ENCODE results near the gene TMEM181. TPM values are rescaled to one million over a fixed set of nuclear protein-coding genes. Genes with fewer than 3 reads are reported as not detected.

TMEM181 gene
- total RNA-seq, 1 donor from 2014 or later = 42.2 TPM

- TF ChIP-seq CTCF (IDR thresholded peaks at IDR 0.05) = no peak
- Mint-ChIP-seq H3K4me3 (ENCODE audit: unreplicated experiment) (no peak overlapping the region), H3K27me3 (ENCODE audit: low read depth) (peaks cover 3% of the 10 kb centered on the region), H3K27ac (ENCODE audit: unreplicated experiment) (no peak overlapping the region), H3K4me1 (ENCODE audit: low read depth) (peaks cover 5% of the 10 kb centered on the region), H3K36me3 (ENCODE audit: low read depth) (peaks cover 13% of the 10 kb centered on the region), H3K9me3 (ENCODE audit: low read depth) (peaks cover 25% of the 10 kb centered on the region)
- no peak for DNase-seq (ENCODE audit: low spot score)
Observed at GRCh38 chr6:158531566-158531965, 28.3 kb upstream of the TMEM181 start.

GRCh38 chr6:158531970-158532369 lies 27.9 kb upstream of the TMEM181 start:
- DNase-seq (ENCODE audit: low spot score) = no peak
- Mint-ChIP-seq H3K36me3 (ENCODE audit: low read depth) (peaks cover 9% of the 10 kb centered on the region), H3K4me3 (ENCODE audit: unreplicated experiment) (no peak overlapping the region), H3K27me3 (ENCODE audit: low read depth) (peaks cover 3% of the 10 kb centered on the region), H3K9me3 (ENCODE audit: low read depth) (peaks cover 21% of the 10 kb centered on the region), H3K4me1 (ENCODE audit: low read depth) (peaks cover 5% of the 10 kb centered on the region), H3K27ac (ENCODE audit: unreplicated experiment) (no peak overlapping the region)
- no peak for TF ChIP-seq CTCF (IDR thresholded peaks at IDR 0.05)

- Mint-ChIP-seq H3K27me3 (ENCODE audit: low read depth) (peaks cover 3% of the 10 kb centered on the region), H3K9me3 (ENCODE audit: low read depth) (peaks cover 9% of the 10 kb centered on the region), H3K4me3 (ENCODE audit: unreplicated experiment) (peak overlapping the region; percentile 72), H3K4me1 (ENCODE audit: low read depth) (peaks cover 12% of the 10 kb centered on the region), H3K36me3 (ENCODE audit: low read depth) (peaks cover 3% of the 10 kb centered on the region), H3K27ac (ENCODE audit: unreplicated experiment) (no peak overlapping the region)
- no peak for DNase-seq (ENCODE audit: low spot score)
- TF ChIP-seq CTCF (IDR thresholded peaks at IDR 0.05) = no peak
Observed at GRCh38 chr6:158536084-158536890, 23.6 kb upstream of the TMEM181 start.

- TF ChIP-seq CTCF (IDR thresholded peaks at IDR 0.05) = no peak
- no peaks in the 10 kb centered on the region for H3K27me3 Mint-ChIP-seq (ENCODE audit: low read depth)
- no peak overlapping the region for H3K27ac Mint-ChIP-seq (ENCODE audit: unreplicated experiment)
- H3K36me3 Mint-ChIP-seq (ENCODE audit: low read depth) = no peaks in the 10 kb centered on the region
- H3K9me3 Mint-ChIP-seq (ENCODE audit: low read depth) = peaks cover 3% of the 10 kb centered on the region
- DNase-seq (ENCODE audit: low spot score) = no peak
- peaks cover 12% of the 10 kb centered on the region for H3K4me1 Mint-ChIP-seq (ENCODE audit: low read depth)
- peak overlapping the region; percentile 72 for H3K4me3 Mint-ChIP-seq (ENCODE audit: unreplicated experiment)
Observed at GRCh38 chr6:158536891-158537798, 22.7 kb upstream of the TMEM181 start.

GRCh38 chr6:158538741-158539140 lies 21.1 kb upstream of the TMEM181 start:
- TF ChIP-seq CTCF (IDR thresholded peaks at IDR 0.05) = no peak
- DNase-seq (ENCODE audit: low spot score) = no peak
- Mint-ChIP-seq H3K9me3 (ENCODE audit: low read depth) (no peaks in the 10 kb centered on the region), H3K27ac (ENCODE audit: unreplicated experiment) (no peak overlapping the region), H3K36me3 (ENCODE audit: low read depth) (no peaks in the 10 kb centered on the region), H3K4me1 (ENCODE audit: low read depth) (peaks cover 12% of the 10 kb centered on the region), H3K27me3 (ENCODE audit: low read depth) (no peaks in the 10 kb centered on the region), H3K4me3 (ENCODE audit: unreplicated experiment) (no peak overlapping the region)

Data from chondrocyte (in vitro differentiated cells).